Retina (tissue), 1 donor: ENCODE results near the gene PSMG1.
"Not testable (repeated sequence)": the region's sequence is repeated elsewhere in the genome, so short reads cannot be mapped to it uniquely, and the experiment has no call there.

Experiments
- DNase-seq: peaks from one replicate; pipeline ENCODE4 v3.0.0-alpha.2; 2016

Gene PSMG1

GRCh38 chr21:39187141-39187540 lies 3.9 kb upstream of the PSMG1 start:
- no peak for DNase-seq

- DNase-seq = no peak
Observed at GRCh38 chr21:39186676-39187075, 3.4 kb upstream of the PSMG1 start.

- no peak for DNase-seq
Observed at GRCh38 chr21:39185157-39185556, 1.9 kb upstream of the PSMG1 start.

- no peak for DNase-seq
Observed at GRCh38 chr21:39184050-39184980, 1.1 kb upstream of the PSMG1 start.

GRCh38 chr21:39182484-39183271 lies 573 bp downstream of the PSMG1 start:
- DNase-seq = no peak

GRCh38 chr21:39182016-39182415 lies 1.2 kb downstream of the PSMG1 start:
- DNase-seq = peak; percentile 13

GRCh38 chr21:39181205-39181818 lies 1.9 kb downstream of the PSMG1 start:
- DNase-seq = no peak

GRCh38 chr21:39180429-39181019 lies 2.7 kb downstream of the PSMG1 start:
- no peak for DNase-seq

GRCh38 chr21:39178421-39178820 lies 4.8 kb downstream of the PSMG1 start:
- DNase-seq = no peak

- no peak for DNase-seq
Observed at GRCh38 chr21:39176271-39176709, 7.0 kb downstream of the PSMG1 start.

- DNase-seq = no peak
Observed at GRCh38 chr21:39175665-39176064, 7.6 kb downstream of the PSMG1 start.

GRCh38 chr21:39175154-39175553 lies 8.1 kb downstream of the PSMG1 start:
- DNase-seq = no peak

- DNase-seq = no peak
Observed at GRCh38 chr21:39173716-39174680, 9.3 kb downstream of the PSMG1 start.

GRCh38 chr21:39169906-39170305 lies 13.3 kb downstream of the PSMG1 start:
- no peak for DNase-seq

- no peak for DNase-seq
Observed at GRCh38 chr21:39168800-39169199, 14.5 kb downstream of the PSMG1 start.

GRCh38 chr21:39164523-39164922 lies 18.7 kb downstream of the PSMG1 start:
- DNase-seq = no peak

GRCh38 chr21:39161064-39161463 lies 22.2 kb downstream of the PSMG1 start:
- DNase-seq = no peak

GRCh38 chr21:39159342-39160063 lies 23.7 kb downstream of the PSMG1 start:
- no peak for DNase-seq

GRCh38 chr21:39157241-39157640 lies 26.0 kb downstream of the PSMG1 start:
- DNase-seq = not testable (repeated sequence)

GRCh38 chr21:39156024-39156423 lies 27.2 kb downstream of the PSMG1 start:
- no peak for DNase-seq

- no peak for DNase-seq
Observed at GRCh38 chr21:39155578-39155977, 27.7 kb downstream of the PSMG1 start.
